OCI-LY3 (cell line): ENCODE measurements around the gene TCF4.

Experiments used
- EZH2phosphoT487 ChIP-seq: fragments of 200-600 bp; shearing (Covaris generic); IDR thresholded peaks from 2 replicates; pipeline ENCODE4 v1.6.1; 2018; ENCODE audit warnings: antibody characterized with exemption, mixed run types, low read depth
- TF ChIP-seq, protein P1 (sequence below): fragments of 200-600, 300-600 bp; sonication (generic); IDR thresholded peaks from 2 replicates; pipeline ENCODE4 v1.5.1; 2014; ENCODE audit warnings: antibody characterized with exemption, low read length, low read depth

DNA sequence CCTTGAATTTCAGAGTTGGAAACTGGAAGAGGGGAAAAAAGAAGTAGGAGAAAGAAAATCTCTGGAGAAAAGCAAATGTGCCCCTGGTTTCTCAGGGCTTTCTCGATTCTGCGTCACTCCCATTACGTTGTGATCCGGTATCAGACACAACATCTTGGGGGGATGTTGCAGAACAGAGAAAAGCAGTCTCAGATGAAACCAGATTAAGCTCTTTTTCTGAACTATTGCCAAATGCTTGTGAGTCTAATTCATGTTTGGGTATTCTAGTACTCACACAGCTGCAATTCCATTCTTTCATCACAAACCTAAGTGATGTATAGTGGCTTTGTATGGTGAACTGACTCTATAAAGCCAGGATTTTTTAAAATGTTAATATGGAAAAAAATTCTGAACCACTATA is 233.2 kb downstream of the TCF4 start:
- TF ChIP-seq, protein P1, sequence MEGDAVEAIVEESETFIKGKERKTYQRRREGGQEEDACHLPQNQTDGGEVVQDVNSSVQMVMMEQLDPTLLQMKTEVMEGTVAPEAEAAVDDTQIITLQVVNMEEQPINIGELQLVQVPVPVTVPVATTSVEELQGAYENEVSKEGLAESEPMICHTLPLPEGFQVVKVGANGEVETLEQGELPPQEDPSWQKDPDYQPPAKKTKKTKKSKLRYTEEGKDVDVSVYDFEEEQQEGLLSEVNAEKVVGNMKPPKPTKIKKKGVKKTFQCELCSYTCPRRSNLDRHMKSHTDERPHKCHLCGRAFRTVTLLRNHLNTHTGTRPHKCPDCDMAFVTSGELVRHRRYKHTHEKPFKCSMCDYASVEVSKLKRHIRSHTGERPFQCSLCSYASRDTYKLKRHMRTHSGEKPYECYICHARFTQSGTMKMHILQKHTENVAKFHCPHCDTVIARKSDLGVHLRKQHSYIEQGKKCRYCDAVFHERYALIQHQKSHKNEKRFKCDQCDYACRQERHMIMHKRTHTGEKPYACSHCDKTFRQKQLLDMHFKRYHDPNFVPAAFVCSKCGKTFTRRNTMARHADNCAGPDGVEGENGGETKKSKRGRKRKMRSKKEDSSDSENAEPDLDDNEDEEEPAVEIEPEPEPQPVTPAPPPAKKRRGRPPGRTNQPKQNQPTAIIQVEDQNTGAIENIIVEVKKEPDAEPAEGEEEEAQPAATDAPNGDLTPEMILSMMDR: no peak
- no peak for TF ChIP-seq EZH2phosphoT487
